ENCODE measurements around the gene ATG16L2. TPM values are rescaled to one million over a fixed set of nuclear protein-coding genes. Genes with fewer than 3 reads are reported as not detected.

The ATG16L2 gene
- total and polyA plus RNA-seq, 9 of the 15 experiments (the other 6 are each of a cell fraction or from before 2014, with no cell fraction given), result 0.18 to 11.2 (median 6.2) TPM

DNA sequence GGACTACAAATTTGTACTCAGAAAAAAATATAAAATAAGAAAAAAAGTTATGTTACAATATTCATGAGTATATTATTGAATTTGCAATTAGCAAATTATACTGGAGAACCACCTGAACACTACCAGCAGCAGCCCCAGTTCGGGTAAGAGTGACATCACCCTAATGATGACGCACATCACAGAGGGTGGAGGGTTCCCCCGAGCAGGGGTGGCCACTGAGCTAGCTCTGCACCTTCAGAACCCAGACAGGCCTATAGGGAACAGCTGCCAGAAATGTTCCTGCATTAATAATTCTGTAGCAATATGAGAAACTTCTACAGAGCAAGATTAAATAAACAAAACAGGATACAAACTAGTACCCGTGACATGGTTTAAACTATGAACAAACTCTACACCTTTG is 44.5 kb upstream of the ATG16L2 start (continued):
- TF ChIP-seq DEAF1 (CRISPR knock-in tag; IDR thresholded peaks at IDR 0.05) (no peak), PRMT5 (CRISPR knock-in tag; IDR thresholded peaks at IDR 0.05) (no peak), JUND (IDR thresholded peaks at IDR 0.05; ENCODE audit: borderline replicate concordance, low read depth, low read length) (peak; percentile 49; the same call in 1 of the 2 replicates), JUND (tag; IDR thresholded peaks at IDR 0.05; ENCODE audit: borderline replicate concordance, low read depth, low read length) (no peak), TSC22D4 (tag; IDR thresholded peaks at IDR 0.05) (no peak), TCF7 (IDR thresholded peaks at IDR 0.05; ENCODE audit: borderline replicate concordance) (no peak), JUN (IDR thresholded peaks at IDR 0.05; ENCODE audit: borderline replicate concordance, low read depth, low read length) (0 out of 2 replicates have a peak, but pooled peaks have one; percentile 19), JUN (CRISPR knock-in tag; IDR thresholded peaks at IDR 0.05; ENCODE audit: borderline replicate concordance) (no peak), TGIF2 (CRISPR knock-in tag; IDR thresholded peaks at IDR 0.05) (no peak), ILF3 (IDR thresholded peaks at IDR 0.05; ENCODE audit: borderline replicate concordance) (no peak), ZNF347 (CRISPR knock-in tag; IDR thresholded peaks at IDR 0.05; ENCODE audit: low read depth) (no peak), RFX1 (IDR thresholded peaks at IDR 0.05) (no peak), NCOR1 (IDR thresholded peaks at IDR 0.05) (no peak), ZBTB8A (IDR thresholded peaks at IDR 0.05; ENCODE audit: partially characterized antibody) (no peak)
- TF ChIP-seq, protein P1, sequence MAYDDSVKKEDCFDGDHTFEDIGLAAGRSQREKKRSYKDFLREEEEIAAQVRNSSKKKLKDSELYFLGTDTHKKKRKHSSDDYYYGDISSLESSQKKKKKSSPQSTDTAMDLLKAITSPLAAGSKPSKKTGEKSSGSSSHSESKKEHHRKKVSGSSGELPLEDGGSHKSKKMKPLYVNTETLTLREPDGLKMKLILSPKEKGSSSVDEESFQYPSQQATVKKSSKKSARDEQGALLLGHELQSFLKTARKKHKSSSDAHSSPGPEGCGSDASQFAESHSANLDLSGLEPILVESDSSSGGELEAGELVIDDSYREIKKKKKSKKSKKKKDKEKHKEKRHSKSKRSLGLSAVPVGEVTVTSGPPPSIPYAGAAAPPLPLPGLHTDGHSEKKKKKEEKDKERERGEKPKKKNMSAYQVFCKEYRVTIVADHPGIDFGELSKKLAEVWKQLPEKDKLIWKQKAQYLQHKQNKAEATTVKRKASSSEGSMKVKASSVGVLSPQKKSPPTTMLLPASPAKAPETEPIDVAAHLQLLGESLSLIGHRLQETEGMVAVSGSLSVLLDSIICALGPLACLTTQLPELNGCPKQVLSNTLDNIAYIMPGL (CRISPR knock-in tag; IDR thresholded peaks at IDR 0.05), result no peak
- TF ChIP-seq, protein P2, sequence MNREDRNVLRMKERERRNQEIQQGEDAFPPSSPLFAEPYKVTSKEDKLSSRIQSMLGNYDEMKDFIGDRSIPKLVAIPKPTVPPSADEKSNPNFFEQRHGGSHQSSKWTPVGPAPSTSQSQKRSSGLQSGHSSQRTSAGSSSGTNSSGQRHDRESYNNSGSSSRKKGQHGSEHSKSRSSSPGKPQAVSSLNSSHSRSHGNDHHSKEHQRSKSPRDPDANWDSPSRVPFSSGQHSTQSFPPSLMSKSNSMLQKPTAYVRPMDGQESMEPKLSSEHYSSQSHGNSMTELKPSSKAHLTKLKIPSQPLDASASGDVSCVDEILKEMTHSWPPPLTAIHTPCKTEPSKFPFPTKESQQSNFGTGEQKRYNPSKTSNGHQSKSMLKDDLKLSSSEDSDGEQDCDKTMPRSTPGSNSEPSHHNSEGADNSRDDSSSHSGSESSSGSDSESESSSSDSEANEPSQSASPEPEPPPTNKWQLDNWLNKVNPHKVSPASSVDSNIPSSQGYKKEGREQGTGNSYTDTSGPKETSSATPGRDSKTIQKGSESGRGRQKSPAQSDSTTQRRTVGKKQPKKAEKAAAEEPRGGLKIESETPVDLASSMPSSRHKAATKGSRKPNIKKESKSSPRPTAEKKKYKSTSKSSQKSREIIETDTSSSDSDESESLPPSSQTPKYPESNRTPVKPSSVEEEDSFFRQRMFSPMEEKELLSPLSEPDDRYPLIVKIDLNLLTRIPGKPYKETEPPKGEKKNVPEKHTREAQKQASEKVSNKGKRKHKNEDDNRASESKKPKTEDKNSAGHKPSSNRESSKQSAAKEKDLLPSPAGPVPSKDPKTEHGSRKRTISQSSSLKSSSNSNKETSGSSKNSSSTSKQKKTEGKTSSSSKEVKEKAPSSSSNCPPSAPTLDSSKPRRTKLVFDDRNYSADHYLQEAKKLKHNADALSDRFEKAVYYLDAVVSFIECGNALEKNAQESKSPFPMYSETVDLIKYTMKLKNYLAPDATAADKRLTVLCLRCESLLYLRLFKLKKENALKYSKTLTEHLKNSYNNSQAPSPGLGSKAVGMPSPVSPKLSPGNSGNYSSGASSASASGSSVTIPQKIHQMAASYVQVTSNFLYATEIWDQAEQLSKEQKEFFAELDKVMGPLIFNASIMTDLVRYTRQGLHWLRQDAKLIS (CRISPR knock-in tag; IDR thresholded peaks at IDR 0.05), result no peak
- TF ChIP-seq, protein P3, sequence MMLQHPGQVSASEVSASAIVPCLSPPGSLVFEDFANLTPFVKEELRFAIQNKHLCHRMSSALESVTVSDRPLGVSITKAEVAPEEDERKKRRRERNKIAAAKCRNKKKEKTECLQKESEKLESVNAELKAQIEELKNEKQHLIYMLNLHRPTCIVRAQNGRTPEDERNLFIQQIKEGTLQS (IDR thresholded peaks at IDR 0.05), result peak; percentile 77
- TF ChIP-seq, protein P3 (CRISPR knock-in tag; conservative IDR thresholded peaks at IDR 0.05), result no peak

Data from K562 (cell line).